ENCODE results near the gene FGF18. TPM values are rescaled to one million over a fixed set of nuclear protein-coding genes. Genes with fewer than 3 reads are reported as not detected.
A peak's percentile ranks its signal among the peaks of the same experiment; 100 is the strongest.

FGF18 gene
- total RNA-seq, 4 donors from 2014 or later: 0.14 to 0.32 TPM; not detected in 2

DNA sequence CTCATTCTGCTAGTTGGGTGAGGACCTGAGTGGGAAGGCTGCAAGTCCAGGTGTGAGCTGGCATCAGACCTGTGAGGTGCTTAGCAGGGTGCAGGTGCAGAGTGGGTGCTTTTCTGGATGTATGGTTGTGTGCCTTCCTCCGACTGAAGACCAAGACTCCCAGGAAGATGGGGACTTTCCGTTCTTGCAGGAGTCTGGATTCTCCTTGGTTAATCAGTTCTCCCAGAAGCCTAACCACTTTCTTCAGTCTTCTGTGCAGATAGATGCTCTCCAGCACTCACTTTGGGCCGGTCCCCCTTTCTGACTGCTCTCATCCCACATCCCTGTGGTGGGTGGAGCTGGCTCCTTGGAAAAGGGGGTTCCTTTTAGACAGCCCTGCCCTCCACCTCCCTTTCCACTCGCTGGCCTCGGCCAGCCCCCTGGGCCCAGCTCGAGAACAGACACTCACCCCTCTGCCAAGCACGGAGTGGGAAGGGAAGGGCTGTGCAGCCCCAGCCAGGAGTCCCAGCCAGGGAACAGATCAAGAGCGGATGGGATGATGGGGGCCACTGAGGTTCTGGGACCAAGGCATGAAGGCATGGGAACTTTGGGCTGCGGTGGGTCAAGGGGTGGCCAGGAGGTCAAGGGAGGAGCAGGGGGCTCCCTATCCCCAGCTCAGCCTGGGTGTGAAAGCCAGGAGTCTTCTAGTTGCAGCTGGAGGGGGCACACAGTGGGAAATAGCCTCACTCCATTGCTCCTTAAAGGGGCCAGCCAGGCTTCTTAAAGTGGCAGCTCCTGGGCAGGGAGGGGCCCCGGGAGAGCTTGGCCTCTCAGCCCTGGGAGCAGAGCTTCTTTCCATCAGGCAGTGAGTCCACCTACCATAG is 62.4 kb downstream of the FGF18 start:
- DNase-seq: no peak
- 75 to 86% methylated on average over 4 to 10 of the region's 10 CpGs for WGBS, 2 donors (ENCODE audit: low coverage in 1 of 2)
- Histone ChIP-seq H3K4me3 (no peak overlapping the region), H3K9me3 (no peaks in the 10 kb centered on the region), H3K27ac (no peak overlapping the region), H3K36me3 (no peaks in the 10 kb centered on the region), H3K4me1 (no peaks in the 10 kb centered on the region), H3K27me3 (no peaks in the 10 kb centered on the region)
- intact Hi-C loops (cut with DNase I; ENCODE audit: low total_unique reads) (no loop called here), in situ Hi-C loops (cut with MboI; ENCODE audit: low pct_ligation_motif_present in 1 of 4, low pct_unique_long_range_greater_than_20kb in 1 of 4, low sequenced_read_pairs in 3 of 4) (no loop called here)
- TF ChIP-seq EP300 (IDR thresholded peaks at IDR 0.05; ENCODE audit: low read depth): no peak

DNA sequence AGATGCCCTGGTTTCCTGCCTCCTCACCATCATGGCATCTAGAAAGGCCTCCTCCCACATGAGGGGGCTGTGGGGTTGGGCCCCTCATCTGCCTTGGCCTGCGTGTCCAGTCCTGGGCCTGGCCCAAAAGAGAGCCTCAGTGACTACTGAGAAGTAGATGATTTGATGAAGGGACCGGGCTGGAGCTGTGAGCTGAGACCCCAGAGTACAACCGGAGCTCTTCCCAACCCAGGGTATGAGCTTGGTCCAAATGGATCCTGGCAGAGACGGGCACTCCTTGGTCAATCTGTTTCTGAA is 62.9 kb downstream of the FGF18 start:
- Histone ChIP-seq H3K4me3 (no peak overlapping the region), H3K4me1 (no peaks in the 10 kb centered on the region), H3K27me3 (no peaks in the 10 kb centered on the region), H3K27ac (no peak overlapping the region), H3K9me3 (no peaks in the 10 kb centered on the region), H3K36me3 (no peaks in the 10 kb centered on the region)
- TF ChIP-seq POLR2A (IDR thresholded peaks at IDR 0.05) (no peak), EP300 (IDR thresholded peaks at IDR 0.05; ENCODE audit: low read depth) (no peak), POLR2AphosphoS5 (IDR thresholded peaks at IDR 0.05) (no peak)
- TF ChIP-seq, protein P1, sequence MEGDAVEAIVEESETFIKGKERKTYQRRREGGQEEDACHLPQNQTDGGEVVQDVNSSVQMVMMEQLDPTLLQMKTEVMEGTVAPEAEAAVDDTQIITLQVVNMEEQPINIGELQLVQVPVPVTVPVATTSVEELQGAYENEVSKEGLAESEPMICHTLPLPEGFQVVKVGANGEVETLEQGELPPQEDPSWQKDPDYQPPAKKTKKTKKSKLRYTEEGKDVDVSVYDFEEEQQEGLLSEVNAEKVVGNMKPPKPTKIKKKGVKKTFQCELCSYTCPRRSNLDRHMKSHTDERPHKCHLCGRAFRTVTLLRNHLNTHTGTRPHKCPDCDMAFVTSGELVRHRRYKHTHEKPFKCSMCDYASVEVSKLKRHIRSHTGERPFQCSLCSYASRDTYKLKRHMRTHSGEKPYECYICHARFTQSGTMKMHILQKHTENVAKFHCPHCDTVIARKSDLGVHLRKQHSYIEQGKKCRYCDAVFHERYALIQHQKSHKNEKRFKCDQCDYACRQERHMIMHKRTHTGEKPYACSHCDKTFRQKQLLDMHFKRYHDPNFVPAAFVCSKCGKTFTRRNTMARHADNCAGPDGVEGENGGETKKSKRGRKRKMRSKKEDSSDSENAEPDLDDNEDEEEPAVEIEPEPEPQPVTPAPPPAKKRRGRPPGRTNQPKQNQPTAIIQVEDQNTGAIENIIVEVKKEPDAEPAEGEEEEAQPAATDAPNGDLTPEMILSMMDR (IDR thresholded peaks at IDR 0.05): no peak
- WGBS, 2 donors (ENCODE audit: low coverage in 1 of 2): 79% methylated on average over 4 of the region's 4 CpGs; no CpG with 5 or more reads in 1 of the 2 donors
- intact Hi-C loops (cut with DNase I; ENCODE audit: low total_unique reads): no loop called here
- in situ Hi-C loops (cut with MboI; ENCODE audit: low pct_ligation_motif_present in 1 of 4, low pct_unique_long_range_greater_than_20kb in 1 of 4, low sequenced_read_pairs in 3 of 4): no loop called here
- no peak for DNase-seq

DNA sequence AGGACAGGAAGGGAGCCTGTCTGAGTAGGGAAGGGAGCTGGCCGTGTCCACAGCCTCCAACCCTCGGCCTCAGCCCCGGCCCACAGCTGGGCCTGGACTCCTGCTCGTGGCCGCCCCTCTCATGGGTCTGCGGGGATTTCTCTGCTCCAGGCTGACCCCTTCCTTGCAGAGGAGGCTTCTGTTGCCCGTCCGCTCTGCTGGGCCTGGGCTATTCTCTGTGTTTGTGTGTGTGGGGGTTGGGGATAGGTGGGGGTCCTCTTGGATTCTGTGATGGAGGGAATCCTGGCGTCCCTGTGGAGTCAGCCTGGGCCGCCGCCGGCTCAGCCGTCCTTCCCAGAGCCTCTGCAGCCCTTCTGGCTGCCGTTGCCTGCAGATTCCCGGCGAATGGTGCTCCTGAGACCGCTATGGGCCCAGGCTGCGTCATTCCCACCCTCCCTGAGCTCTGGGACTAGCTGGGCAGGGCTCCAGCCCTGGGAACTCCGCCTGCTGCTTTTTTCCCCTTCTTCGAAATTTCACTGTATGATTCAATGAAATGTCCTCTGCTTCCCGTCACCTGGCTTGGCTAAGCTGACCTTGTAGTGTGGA is 64.2 kb downstream of the FGF18 start:
- no peaks in the 10 kb centered on the region for H3K27me3 ChIP-seq
- H3K4me3 ChIP-seq: no peak overlapping the region
- H3K27ac ChIP-seq: peak overlapping the region in 3 of 4 donors; percentile 15 to 74 (median 63)
- H3K9me3 ChIP-seq: no peaks in the 10 kb centered on the region
- in situ Hi-C loops (cut with MboI; ENCODE audit: low pct_ligation_motif_present in 1 of 4, low pct_unique_long_range_greater_than_20kb in 1 of 4, low sequenced_read_pairs in 3 of 4): no loop called here
- 60 to 65% methylated on average over 1 to 15 of the region's 21 CpGs for WGBS, 2 donors (ENCODE audit: low coverage in 1 of 2)
- H3K36me3 ChIP-seq: no peaks in the 10 kb centered on the region
- TF ChIP-seq POLR2A (IDR thresholded peaks at IDR 0.05) (no peak), POLR2AphosphoS5 (IDR thresholded peaks at IDR 0.05) (no peak), EP300 (IDR thresholded peaks at IDR 0.05; ENCODE audit: low read depth) (no peak)
- TF ChIP-seq, protein P1 (IDR thresholded peaks at IDR 0.05): no peak
- no peaks in the 10 kb centered on the region for H3K4me1 ChIP-seq
- intact Hi-C loops (cut with DNase I; ENCODE audit: low total_unique reads): no loop called here
- DNase-seq: peak; percentile 39

DNA sequence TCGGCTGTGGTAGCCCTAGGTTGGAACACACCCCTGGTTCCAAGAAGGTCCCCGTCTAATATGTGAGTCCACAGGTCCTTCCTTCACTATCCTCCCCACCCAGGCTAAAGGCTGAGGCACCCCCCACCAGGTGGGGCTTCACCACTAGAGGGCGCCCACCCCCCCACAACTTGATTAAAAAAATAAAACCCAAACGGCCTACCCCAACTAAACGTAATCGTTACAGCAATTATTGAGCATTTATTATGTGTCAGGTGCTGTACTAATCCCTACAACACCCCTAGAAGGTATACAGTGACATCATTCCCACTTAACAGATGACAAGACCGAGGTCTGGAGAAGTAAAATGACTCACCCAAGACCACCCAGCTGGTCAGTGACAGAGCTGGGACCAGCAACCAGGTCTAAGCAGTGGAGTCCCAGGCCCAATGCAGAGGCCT is 65.0 kb downstream of the FGF18 start:
- Histone ChIP-seq H3K4me1 (no peaks in the 10 kb centered on the region), H3K9me3 (no peaks in the 10 kb centered on the region), H3K27ac (peak overlapping the region in 1 of 4 donors; percentile 15), H3K36me3 (no peaks in the 10 kb centered on the region), H3K4me3 (no peak overlapping the region), H3K27me3 (no peaks in the 10 kb centered on the region)
- in situ Hi-C loops (cut with MboI; ENCODE audit: low pct_ligation_motif_present in 1 of 4, low pct_unique_long_range_greater_than_20kb in 1 of 4, low sequenced_read_pairs in 3 of 4) (no loop called here), intact Hi-C loops (cut with DNase I; ENCODE audit: low total_unique reads) (no loop called here)
- peak; percentile 25 for DNase-seq
- no peak for TF ChIP-seq EP300 (IDR thresholded peaks at IDR 0.05; ENCODE audit: low read depth)
- TF ChIP-seq, protein P1 (IDR thresholded peaks at IDR 0.05): peak; percentile 53 to 74 (median 62)
- 20 to 29% methylated on average over 4 to 7 of the region's 7 CpGs for WGBS, 2 donors (ENCODE audit: low coverage in 1 of 2)
